GM18526 (cell line): ENCODE measurements around the gene KCNQ1OT1.

Experiments used
- POLR2A ChIP-seq: IDR thresholded peaks from 3 replicates; pipeline ENCODE4 v1.6.1; 2011; ENCODE audit not compliant: insufficient read length; ENCODE audit errors: extremely low read depth

The KCNQ1OT1 gene

GRCh38 chr11:2740275-2740940, 40.6 kb upstream of the KCNQ1OT1 start:
- TF ChIP-seq POLR2A, result no peak

- no peak for TF ChIP-seq POLR2A
These were observed 39.9 kb upstream of the KCNQ1OT1 start for GRCh38 chr11:2739531-2740274.

GRCh38 chr11:2738551-2739431, 39.0 kb upstream of the KCNQ1OT1 start:
- TF ChIP-seq POLR2A, result no peak

GRCh38 chr11:2737866-2738265, 38.1 kb upstream of the KCNQ1OT1 start:
- TF ChIP-seq POLR2A, result no peak

- no peak for TF ChIP-seq POLR2A
These were observed 37.4 kb upstream of the KCNQ1OT1 start for GRCh38 chr11:2737226-2737590.

- TF ChIP-seq POLR2A, result no peak
These were observed 36.9 kb upstream of the KCNQ1OT1 start for GRCh38 chr11:2736577-2737225.

GRCh38 chr11:2735053-2735589, 35.3 kb upstream of the KCNQ1OT1 start:
- TF ChIP-seq POLR2A, result no peak

- no peak for TF ChIP-seq POLR2A
These were observed 34.6 kb upstream of the KCNQ1OT1 start for GRCh38 chr11:2734181-2735052.

- no peak for TF ChIP-seq POLR2A
These were observed 33.3 kb upstream of the KCNQ1OT1 start for GRCh38 chr11:2732940-2733628.

GRCh38 chr11:2732261-2732939, 32.6 kb upstream of the KCNQ1OT1 start:
- no peak for TF ChIP-seq POLR2A

- TF ChIP-seq POLR2A, result no peak
These were observed 31.6 kb upstream of the KCNQ1OT1 start for GRCh38 chr11:2731130-2732125.
